Upper lobe of left lung (tissue), 6 donors: ENCODE data around the gene B4GALNT2. TPM values are rescaled to one million over a fixed set of nuclear protein-coding genes. Genes with fewer than 3 reads are reported as not detected.

ENCODE experiments used
- ATAC-seq, 2 donors: fragments of 200-7000 bp; cut with Tn5 transposase; one replicate each; pipeline ENCODE4 v1.9.1; 2022; ENCODE audit warnings: mild to moderate bottlenecking in 2 of 2, moderate library complexity in 2 of 2; ENCODE audit not compliant: low FRiP score in 2 of 2
- DNase-seq, 2 donors: peaks; one replicate each; pipeline ENCODE4 v3.0.0-alpha.2; 2019 to 2020
- H3K27ac ChIP-seq, 4 donors: fragments of 200-600 bp; sonication (generic); one replicate each; pipeline ENCODE4 v1.5.1; 2016 to 2019
- H3K27me3 ChIP-seq, 4 donors: fragments of 200-600 bp; sonication (generic); one replicate each; pipeline ENCODE4 v1.5.1; 2017 to 2019
- H3K36me3 ChIP-seq, 4 donors: fragments of 200-600 bp; sonication (generic); one replicate each; pipeline ENCODE4 v1.5.1; 2016 to 2019
- H3K4me1 ChIP-seq, 4 donors: fragments of 200-600 bp; sonication (generic); one replicate each; pipeline ENCODE4 v1.5.1; 2018 to 2019
- H3K4me3 ChIP-seq, 4 donors: fragments of 200-600 bp; sonication (generic); one replicate each; pipeline ENCODE4 v1.5.1; 2017 to 2019; ENCODE audit warnings: mild to moderate bottlenecking in 2 of 4, moderate library complexity in 1 of 4
- H3K9me3 ChIP-seq, 4 donors: fragments of 200-600 bp; sonication (generic); one replicate each; pipeline ENCODE4 v1.5.1; 2018 to 2019
- EP300 ChIP-seq, 4 donors: sonication (generic); formaldehyde crosslinking; IDR thresholded peaks; one replicate each; pipeline ENCODE4 v1.5.1; 2017; ENCODE audit warnings: antibody characterized with exemption in 4 of 4, control low read depth in 2 of 4
- POLR2A ChIP-seq, 4 donors: fragments of 450-650 bp; IDR thresholded peaks; one replicate each; pipeline ENCODE4 v1.5.1; 2016 to 2017; ENCODE audit warnings: antibody characterized with exemption in 4 of 4, mild to moderate bottlenecking in 2 of 4
- POLR2AphosphoS5 ChIP-seq, 2 donors: sonication (generic); formaldehyde crosslinking; IDR thresholded peaks; one replicate each; pipeline ENCODE4 v1.5.1; 2017; ENCODE audit warnings: antibody characterized with exemption in 2 of 2
- WGBS, 2 donors: methylation state at CpG; one replicate each; pipeline ENCODE4 v1.1.5; 2017 to 2018; 5-methylcytosine and 5-hydroxymethylcytosine counted together
- total RNA-seq, 6 donors: library from RNA; depleted of rRNA in 4 of 6; stranded (reverse); fragments of >200 nt in 4 of 6; gene quantifications; one replicate each; pipeline versions ENCODE4 v1.1.0 to v1.2.1, GENCODE V29; 2016 to 2021
- TF ChIP-seq, protein P1 (sequence below), 6 experiments: fragments of 450-650 bp in 4 of 6; fragments of 200-600 bp in 2 of 6; sonication (generic) in 2 of 6; IDR thresholded peaks; one replicate each; pipeline ENCODE4 v1.5.1; 2016 to 2019; ENCODE audit warnings: antibody characterized with exemption in 6 of 6
- donor health status: DM: no; HTN: no; CAD: no; lungs with moderate emphysema.
- donor health status: DM: no; HTN: yes; CAD: no; lungs with severe emphysema.

B4GALNT2 gene
- total RNA-seq, 6 donors from 2014 or later, result 0.11 to 1.0 (median 0.16) TPM

DNA sequence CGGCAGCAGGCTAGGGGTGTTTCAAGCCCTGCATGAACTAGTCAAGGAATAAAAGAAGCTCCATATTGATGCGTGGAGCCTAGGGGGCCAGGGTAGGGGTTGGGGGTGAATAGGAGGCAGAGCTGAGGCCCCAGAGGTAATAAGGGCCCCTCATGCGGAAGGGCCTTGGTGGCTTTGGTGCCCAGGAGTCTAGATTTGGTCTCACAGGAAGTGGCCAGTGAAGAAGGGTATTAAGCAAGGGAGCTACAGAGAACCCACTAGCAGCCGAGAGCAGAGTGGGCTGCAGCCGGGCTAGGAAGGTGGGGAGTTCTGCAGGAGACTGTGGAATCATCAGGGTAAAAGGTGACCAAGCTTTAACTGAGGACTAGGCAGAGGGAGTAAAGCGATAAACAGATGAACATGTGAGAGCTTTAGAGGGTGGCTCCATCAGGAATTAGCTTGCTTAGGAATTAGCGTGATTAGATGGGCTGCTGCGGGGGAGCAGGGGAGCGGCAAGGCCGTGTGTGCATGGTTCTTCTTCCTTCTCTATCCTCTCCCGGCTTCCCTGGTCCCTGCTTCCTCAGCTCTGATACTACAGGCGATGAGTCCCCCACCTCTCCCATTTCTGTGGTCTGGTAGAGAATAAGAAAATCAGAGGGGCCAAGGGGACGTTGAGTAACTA is 68.0 kb downstream of the B4GALNT2 start:
- TF ChIP-seq, protein P1, sequence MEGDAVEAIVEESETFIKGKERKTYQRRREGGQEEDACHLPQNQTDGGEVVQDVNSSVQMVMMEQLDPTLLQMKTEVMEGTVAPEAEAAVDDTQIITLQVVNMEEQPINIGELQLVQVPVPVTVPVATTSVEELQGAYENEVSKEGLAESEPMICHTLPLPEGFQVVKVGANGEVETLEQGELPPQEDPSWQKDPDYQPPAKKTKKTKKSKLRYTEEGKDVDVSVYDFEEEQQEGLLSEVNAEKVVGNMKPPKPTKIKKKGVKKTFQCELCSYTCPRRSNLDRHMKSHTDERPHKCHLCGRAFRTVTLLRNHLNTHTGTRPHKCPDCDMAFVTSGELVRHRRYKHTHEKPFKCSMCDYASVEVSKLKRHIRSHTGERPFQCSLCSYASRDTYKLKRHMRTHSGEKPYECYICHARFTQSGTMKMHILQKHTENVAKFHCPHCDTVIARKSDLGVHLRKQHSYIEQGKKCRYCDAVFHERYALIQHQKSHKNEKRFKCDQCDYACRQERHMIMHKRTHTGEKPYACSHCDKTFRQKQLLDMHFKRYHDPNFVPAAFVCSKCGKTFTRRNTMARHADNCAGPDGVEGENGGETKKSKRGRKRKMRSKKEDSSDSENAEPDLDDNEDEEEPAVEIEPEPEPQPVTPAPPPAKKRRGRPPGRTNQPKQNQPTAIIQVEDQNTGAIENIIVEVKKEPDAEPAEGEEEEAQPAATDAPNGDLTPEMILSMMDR (IDR thresholded peaks at IDR 0.05), result no peak
- TF ChIP-seq EP300 (IDR thresholded peaks at IDR 0.05) (no peak), POLR2A (IDR thresholded peaks at IDR 0.05) (no peak), POLR2AphosphoS5 (IDR thresholded peaks at IDR 0.05) (no peak)

GRCh38 chr17:49201481-49201927 is 68.9 kb downstream of the B4GALNT2 start:
- H3K27ac ChIP-seq, result no peak overlapping the region

More for the DNA sequence above, 68.0 kb downstream of the B4GALNT2 start:
- H3K27me3 ChIP-seq, result no peaks in the 10 kb centered on the region
- DNase-seq (no peak), ATAC-seq (no peak)
- no peak overlapping the region for H3K27ac ChIP-seq
- H3K36me3 ChIP-seq, result no peaks in the 10 kb centered on the region
- H3K9me3 ChIP-seq, result no peaks in the 10 kb centered on the region
- 87 to 88% methylated on average over 13 of the region's 13 CpGs for WGBS, 2 donors
- H3K4me3 ChIP-seq, result no peak overlapping the region
- H3K4me1 ChIP-seq, result no peaks in the 10 kb centered on the region

GRCh38 chr17:49203796-49204195 is 71.2 kb downstream of the B4GALNT2 start:
- ATAC-seq (no peak), DNase-seq (no peak)
- Histone ChIP-seq H3K36me3 (no peaks in the 10 kb centered on the region), H3K4me1 (peaks cover 0 to under 1% (median under 1%) of the 10 kb centered on the region in 4 donors), H3K27ac (no peak overlapping the region), H3K4me3 (no peak overlapping the region), H3K9me3 (no peaks in the 10 kb centered on the region), H3K27me3 (no peaks in the 10 kb centered on the region)
- 76 to 84% methylated on average over 2 of the region's 2 CpGs for WGBS, 2 donors
- TF ChIP-seq POLR2AphosphoS5 (IDR thresholded peaks at IDR 0.05), result no peak
- no peak for TF ChIP-seq POLR2A (IDR thresholded peaks at IDR 0.05)
- no peak for TF ChIP-seq EP300 (IDR thresholded peaks at IDR 0.05)
- TF ChIP-seq, protein P1 (IDR thresholded peaks at IDR 0.05), result no peak

More at GRCh38 chr17:49201481-49201927, 68.9 kb downstream of the B4GALNT2 start:
- H3K9me3 ChIP-seq, result no peaks in the 10 kb centered on the region
- H3K27me3 ChIP-seq, result no peaks in the 10 kb centered on the region
- H3K4me3 ChIP-seq, result no peak overlapping the region
- no peaks in the 10 kb centered on the region for H3K4me1 ChIP-seq
- DNase-seq (no peak), ATAC-seq (no peak)
- TF ChIP-seq POLR2AphosphoS5 (IDR thresholded peaks at IDR 0.05), result no peak
- no peaks in the 10 kb centered on the region for H3K36me3 ChIP-seq
- 84 to 90% methylated on average over 8 of the region's 8 CpGs for WGBS, 2 donors

GRCh38 chr17:49204516-49204915 is 71.9 kb downstream of the B4GALNT2 start:
- 93 to 98% methylated on average over 2 of the region's 2 CpGs for WGBS, 2 donors
- ATAC-seq, result no peak
- H3K4me3 ChIP-seq, result no peak overlapping the region
- TF ChIP-seq, protein P1 (IDR thresholded peaks at IDR 0.05), result no peak
- TF ChIP-seq POLR2A (IDR thresholded peaks at IDR 0.05) (no peak), EP300 (IDR thresholded peaks at IDR 0.05) (no peak)
- DNase-seq, result no peak
- no peaks in the 10 kb centered on the region for H3K9me3 ChIP-seq
- H3K36me3 ChIP-seq, result no peaks in the 10 kb centered on the region
- peaks cover 7 to 8% (median 7%) of the 10 kb centered on the region in 4 donors for H3K4me1 ChIP-seq
- H3K27me3 ChIP-seq, result no peaks in the 10 kb centered on the region
- no peak overlapping the region for H3K27ac ChIP-seq

DNA sequence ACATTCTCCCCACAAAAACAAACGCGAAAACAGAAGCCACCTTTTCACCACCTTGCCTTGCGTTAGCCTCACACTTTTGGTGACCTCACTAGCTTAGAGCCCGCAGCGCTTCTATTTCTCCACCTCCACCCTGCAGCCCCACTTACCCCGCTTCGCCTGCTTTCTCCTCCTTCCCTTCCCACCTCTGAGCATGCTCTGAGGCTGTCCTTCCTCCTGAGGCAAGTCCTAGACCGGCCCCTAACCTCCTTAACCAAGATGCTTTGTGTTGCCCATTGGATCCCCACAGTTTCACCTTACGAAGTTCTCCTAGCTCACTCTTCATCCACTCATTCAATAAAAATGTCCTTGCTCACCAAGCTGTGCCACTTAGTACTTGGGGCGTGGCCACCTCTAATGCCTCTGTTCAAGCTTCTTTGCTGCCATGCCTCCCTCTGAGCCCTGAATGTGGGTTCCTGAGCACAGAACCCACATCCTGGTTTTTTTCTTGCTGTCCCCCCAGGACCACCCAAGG is 76.5 kb downstream of the B4GALNT2 start:
- Histone ChIP-seq H3K4me1 (peaks cover 16 to 39% (median 31%) of the 10 kb centered on the region in 4 donors), H3K4me3 (no peak overlapping the region), H3K9me3 (no peaks in the 10 kb centered on the region), H3K36me3 (no peaks in the 10 kb centered on the region), H3K27me3 (no peaks in the 10 kb centered on the region), H3K27ac (peak overlapping the region; percentile 50 to 87 (median 86))
- no peak for TF ChIP-seq POLR2AphosphoS5 (IDR thresholded peaks at IDR 0.05)
- TF ChIP-seq, protein P1 (IDR thresholded peaks at IDR 0.05), result no peak
- no peak for DNase-seq
- 73 to 74% methylated on average over 10 of the region's 10 CpGs for WGBS, 2 donors
- no peak for ATAC-seq
